Stimulated activated naive CD4-positive, alpha-beta T cell (primary cell): ENCODE data around the gene TAPT1.

Source experiments
- DNase-seq, 6 experiments: peaks; one replicate each; lab custom pipeline; 2025; lab: John Stamatoyannopoulos, UW

TAPT1 gene

GRCh38 chr4:16133406-16133805, 92.9 kb downstream of the TAPT1 start:
- no peak for DNase-seq

GRCh38 chr4:16131293-16131692, 95.0 kb downstream of the TAPT1 start:
- DNase-seq: no peak

DNA sequence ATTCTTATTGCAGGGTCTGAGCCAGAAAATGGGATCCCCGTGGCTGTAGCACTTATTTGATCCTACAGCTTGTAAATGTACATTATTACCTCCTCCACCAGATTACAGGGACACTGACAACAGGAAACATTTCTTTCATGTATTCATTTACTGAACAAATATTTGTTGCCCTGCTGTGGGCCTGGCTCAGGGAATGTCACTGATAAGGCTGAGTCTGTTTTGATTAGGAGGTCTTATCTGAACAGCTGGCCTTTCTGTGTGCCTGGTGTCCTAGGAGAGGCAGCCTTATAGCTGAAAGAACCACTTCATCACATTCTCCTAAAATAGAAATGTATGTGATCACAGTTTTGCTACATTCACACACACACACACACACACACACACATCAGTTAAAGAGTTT, 96.9 kb downstream of the TAPT1 start:
- no peak for DNase-seq

GRCh38 chr4:16126714-16127113, 99.6 kb downstream of the TAPT1 start:
- DNase-seq: no peak

GRCh38 chr4:16125571-16126445, 100.5 kb downstream of the TAPT1 start:
- DNase-seq: no peak

DNA sequence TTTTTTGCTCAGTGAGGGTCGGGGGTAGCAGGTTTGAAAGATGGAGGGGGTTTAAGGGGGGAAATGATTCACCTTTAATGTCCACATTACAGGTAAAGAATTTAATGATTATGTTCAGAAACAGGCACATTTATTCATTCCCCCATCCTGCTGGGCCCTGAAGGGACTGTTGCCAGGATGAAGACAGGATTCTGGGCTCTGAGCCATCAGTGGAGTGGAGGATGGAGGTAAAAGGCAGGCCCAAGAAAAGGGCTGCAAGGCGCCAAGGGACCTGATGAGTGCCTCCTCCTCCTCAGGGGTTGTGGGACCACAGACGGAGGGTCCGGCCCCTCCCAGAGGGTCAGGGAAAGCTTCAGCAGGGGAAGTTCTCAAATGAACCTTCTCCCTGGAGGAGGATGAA, 102.0 kb downstream of the TAPT1 start:
- no peak for DNase-seq

DNA sequence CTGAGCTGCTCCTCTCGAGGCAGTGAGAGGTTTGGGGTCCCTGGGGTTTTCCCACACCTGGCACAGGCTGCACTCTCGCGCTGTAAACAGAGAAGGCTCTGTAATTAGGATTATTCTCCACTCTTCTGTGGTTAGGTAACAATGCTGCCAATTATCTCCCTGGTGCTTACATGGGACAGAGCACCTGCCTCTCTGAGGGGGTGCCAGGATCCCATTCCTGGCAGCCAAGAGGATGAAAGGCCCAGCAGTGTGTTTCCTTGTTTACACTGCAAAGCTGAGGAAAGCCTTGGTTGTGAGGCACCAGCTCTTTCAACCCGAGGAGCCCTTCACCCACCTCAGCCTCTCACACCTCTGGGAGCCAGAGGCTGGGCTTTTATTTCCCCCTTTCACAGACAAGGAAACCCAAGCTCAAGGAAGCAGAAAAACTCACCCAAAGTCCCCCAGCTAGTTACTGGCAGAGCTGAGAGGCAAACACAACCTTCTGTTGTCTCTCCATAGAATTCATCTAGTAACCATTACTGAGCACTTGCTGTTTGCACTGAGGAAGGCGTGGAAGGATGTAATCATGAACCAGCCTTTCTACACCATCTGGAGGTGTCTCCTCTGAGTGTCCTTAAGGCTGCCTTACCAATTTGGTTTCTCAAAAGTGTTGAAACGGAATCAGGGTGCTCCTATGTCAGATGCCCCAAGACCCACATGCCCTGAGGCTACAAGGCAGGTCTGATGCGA, 102.8 kb downstream of the TAPT1 start:
- DNase-seq: no peak

DNA sequence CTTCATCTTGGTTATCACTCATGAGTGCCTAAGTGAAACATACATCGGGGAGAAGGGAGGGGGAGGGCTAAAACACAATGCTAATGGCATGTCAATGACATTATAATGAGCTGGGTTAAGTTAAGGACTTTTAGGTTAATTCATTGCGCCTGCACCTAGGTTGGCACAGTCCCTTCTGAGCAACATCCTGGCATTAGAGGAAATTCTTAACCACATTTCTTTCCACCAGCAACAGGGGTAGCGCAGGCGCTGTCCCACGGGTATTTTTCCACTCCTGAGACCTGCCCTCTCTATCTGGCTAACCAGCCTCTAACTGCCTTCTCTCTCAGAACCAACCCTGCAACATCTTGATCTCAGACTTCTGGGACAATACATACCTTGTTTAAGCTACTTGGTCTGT, 103.5 kb downstream of the TAPT1 start:
- peak in 4 of 6 experiments; percentile 5 to 44 (median 16) for DNase-seq

DNA sequence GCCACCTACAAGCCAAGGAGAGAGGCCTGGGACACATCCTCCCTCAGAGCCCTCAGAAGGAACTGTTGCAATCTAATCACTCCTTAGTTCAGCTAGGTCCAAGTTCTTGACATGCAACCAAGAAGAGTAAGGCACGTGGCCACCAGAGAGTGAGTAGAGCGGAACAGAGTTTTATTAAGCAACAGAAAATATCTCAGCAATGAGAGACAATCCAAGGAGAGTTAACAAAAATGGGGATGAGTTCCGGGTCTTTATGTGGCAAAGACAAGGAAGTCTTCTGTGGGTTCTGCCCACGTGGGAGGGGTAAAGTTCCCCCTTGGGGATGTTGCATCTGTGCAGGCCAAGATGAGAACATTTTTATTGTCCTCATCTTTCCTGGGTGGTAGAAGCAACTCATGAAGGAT, 104.0 kb downstream of the TAPT1 start:
- DNase-seq: no peak

- no peak for DNase-seq
Observed at GRCh38 chr4:16120720-16121119, 105.6 kb downstream of the TAPT1 start.

GRCh38 chr4:16119981-16120380, 106.3 kb downstream of the TAPT1 start:
- DNase-seq: no peak

GRCh38 chr4:16118090-16118489, 108.2 kb downstream of the TAPT1 start:
- no peak for DNase-seq

DNA sequence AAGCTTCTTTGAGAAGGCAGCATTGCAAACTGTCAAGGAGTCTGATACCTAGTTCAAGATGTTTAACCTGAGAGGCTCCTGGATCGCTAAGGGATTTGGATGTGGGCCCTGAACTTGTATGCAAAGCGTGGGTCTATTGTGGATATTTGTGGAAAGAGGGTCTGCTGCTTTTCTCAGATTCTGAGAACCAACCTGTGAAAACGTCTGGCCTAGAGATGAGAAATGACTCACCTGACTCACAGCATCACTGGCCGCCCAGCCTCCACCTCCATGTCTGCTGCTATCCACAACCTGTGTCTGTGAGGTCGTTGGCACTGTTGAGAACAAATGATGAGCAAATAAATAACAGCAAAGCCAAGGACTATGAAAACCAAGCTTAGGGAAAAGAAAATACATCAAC, 109.1 kb downstream of the TAPT1 start:
- no peak for DNase-seq

GRCh38 chr4:16116493-16116990, 109.7 kb downstream of the TAPT1 start:
- DNase-seq: no peak

DNA sequence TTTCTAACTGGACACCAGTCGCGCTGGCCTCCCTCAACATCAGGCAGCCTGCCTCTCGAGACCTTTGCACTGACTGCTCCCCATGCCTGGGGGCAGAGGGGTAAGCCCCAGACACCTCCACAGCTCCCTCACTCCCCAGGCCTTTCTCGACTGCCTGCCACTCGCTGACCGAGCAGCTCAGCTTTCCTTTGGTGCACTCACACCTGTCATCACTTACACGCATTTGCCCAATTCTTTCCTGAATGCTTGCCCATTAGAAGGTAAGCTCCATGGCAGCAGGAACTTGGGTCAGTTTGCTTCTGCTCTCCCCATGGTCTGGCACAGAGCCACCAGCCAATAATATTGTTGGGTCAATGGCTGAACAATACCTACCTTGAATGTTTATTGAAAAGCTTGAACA, 110.3 kb downstream of the TAPT1 start:
- DNase-seq: no peak

GRCh38 chr4:16114546-16114945, 111.7 kb downstream of the TAPT1 start:
- no peak for DNase-seq

DNA sequence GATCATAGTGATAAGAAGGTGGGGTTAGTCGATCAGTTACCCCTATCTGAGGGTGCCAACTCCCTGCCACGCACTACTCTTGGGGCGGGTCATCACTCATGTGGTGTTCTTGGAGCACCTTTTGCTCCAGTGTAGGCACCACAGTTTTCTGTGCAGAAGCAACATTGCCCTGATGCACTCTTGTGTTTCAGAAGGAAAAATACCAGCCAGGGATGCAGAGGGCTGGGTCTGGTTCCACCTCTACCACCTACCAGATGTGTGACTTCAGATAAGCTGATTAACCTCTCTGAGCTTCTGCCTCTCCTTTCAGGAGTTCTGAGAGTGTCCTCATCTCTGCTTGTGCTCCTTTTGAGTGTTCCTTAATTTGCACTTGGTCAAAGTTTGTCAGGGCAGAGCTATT, 112.5 kb downstream of the TAPT1 start:
- no peak for DNase-seq

DNA sequence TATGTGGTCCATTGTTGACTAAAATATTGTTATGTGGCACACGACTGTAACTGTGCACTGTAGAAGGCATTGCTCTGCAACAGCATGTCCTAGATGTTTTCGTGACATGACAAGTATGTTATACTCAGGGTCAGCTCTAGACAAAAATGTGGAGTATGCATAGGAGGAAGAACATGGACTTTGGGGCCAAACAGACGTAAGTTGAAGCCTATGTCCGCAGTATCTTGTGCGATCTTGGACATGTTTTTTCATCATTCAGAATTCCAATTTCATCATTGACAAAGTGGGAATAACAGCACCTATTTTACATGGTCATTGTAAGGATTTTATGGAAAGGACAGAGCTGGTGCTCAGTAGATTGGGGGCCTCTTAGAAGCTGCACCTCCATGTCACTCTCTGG, 114.7 kb downstream of the TAPT1 start:
- no peak for DNase-seq

DNA sequence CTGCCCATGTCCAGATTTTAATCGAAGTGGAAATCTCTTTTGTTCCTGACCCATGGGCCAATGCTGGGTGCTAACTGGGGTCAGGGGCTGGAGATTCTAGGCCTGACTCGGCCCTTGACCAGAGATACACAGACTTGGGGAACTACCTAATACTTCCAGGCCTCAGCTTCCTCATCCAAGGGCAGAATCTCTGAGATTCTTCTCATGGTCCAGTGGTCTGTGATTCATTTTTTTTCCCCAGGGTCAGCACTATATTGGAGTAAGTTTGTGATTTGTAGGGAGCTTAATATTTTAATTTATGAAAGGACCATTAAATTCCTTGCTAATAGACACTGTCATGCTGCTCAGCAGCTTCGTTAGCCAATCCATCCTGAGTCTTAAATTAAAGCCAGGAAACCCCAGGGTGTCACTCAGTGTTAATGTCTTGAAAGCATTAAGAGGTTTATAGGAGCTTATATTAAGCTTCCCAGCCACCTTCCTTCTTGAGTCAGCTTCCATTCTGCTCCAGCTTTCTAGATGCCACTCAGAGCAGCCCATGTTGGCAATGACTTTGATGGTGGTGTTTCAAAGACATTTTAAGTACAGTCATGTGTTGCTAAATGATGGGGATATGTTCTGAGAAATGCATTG, 115.5 kb downstream of the TAPT1 start:
- DNase-seq: no peak
